Measurements from ENCODE around the gene GALNT1.

GALNT1 gene

DNA sequence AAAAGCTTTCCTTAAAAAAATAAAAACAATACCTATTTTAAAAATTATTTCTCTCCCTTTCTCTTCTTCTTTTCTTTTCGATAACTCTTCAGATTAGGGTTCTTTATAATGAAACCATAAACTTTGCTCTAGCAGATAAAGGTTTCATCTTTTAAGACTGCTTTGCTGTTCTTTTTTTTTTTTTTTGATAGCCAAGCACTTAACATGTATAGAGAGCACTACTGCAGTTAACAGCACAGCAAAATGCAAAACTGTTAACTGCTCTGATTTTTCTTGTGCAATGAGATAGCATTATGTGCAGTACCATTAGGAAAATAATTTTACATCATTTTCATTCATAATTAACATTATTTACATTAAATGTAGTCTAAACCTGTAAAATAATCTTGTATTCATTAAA lies 36.3 kb downstream of the GALNT1 start:
- DNase-seq (ENCODE audit: low spot score), result no peak

DNA sequence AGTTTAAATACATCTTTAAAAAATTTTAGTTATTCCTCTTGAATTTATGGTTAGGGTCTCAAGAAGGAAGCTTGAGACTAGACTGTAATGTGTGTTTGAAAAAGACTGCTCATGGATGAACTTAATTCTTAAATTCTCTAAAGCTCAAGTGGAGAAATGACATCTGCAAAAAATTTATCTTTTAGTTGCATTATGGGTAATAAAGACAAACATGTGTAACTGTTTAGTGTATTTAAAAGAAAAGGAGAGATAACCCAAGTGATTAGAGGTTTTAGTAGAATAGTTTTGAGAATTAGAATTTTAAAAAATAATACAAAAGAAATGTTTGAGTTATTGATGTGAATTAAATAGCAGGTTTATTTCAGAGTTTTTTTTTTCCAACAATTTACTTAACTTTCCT lies 36.7 kb downstream of the GALNT1 start:
- no peak for DNase-seq (ENCODE audit: low spot score)

DNA sequence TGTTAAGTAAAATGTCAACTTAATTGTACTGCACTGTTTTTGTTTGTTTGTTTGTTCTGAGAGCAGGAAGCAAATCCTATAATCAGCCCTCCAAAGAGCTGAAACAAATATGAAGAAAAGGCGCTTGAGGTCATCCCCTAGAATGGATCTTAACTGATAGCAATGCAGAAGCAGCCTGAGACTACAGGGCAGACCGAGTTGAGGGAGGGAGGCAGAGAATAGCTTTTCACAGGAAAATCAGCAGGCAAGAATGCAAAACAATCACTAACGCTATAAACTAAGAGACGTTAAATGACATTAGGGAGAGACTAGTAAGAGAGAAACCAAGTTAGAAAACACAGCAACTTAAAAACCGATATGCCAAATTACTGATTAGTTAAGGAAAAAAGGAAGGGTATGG lies 37.2 kb downstream of the GALNT1 start:
- no peak for DNase-seq (ENCODE audit: low spot score)

DNA sequence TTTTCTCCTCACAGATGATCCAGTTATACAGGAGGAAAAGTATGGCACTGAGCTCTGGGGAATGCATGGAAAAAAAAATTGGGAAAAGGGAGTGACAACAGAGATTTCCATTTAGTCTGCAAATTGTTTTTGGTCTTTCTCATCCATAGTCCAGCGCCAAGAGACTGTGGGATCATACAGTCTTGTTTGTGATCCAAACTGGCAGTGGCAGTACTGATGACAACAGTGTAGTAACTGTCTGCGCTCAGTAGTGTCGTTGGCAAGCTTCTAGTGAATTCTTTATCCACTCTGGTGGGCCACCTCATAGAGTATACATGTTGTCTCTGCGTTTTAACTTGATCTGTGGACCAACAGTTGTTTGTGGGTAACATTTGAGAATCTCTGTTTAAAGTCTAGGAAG lies 37.9 kb downstream of the GALNT1 start:
- DNase-seq (ENCODE audit: low spot score), result no peak

DNA sequence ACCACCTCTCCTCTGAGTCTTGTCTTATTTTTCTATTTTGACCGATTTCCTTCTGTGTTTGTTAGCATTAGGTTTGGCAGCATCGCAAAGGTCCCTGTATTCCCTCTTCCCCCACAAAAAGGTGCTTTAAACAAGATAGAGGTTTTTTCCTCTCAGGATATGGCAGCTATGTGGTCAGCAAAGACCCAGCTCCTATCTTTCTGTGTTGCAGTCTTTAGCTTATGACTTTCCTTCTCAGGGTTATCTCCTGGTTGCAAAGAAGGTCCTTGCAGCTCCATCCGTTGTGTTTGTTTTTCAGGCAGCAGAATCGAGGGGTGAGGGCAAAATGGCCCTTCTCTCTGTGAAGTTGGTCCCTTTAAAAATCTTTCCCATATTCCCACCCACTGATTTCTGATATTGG lies 38.4 kb downstream of the GALNT1 start:
- DNase-seq (ENCODE audit: low spot score), result no peak

DNA sequence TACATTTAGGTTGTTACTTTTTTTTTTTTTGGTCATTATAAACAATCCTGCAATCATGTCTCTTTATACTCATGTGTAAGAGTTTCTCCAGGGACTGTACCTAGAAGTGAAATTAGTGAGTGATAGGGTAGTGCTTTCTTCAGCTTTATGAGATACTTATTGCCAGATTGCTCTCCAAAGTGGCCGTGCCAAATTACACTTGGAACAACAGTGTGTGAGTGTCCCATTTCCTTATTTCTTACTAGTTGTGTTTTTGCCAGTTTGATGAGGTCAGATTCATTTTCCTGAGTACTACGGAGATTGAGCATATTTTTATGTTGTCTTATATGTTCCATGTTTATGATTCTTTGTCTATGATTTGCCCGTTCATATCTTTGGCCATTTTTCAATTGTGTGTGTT lies 39.2 kb downstream of the GALNT1 start:
- no peak for DNase-seq (ENCODE audit: low spot score)

DNA sequence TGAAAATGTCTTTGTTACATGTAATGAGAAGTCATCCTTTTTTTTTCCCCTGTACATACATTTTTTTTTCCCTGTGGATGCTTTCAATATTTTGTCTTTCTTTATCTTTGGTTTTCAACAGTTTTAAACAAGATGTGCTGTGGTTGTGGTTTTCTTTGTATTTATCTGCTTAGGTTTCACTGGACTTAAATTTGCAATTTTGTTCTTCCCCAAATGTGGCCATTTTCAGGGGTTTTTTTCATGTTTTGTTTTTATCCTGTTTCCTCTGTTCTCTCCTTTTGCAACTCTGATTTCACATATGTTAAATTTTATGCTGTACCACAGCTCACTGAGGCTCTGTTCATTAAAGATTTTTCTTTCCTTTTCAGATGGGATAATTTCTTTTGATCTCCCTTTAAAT lies 41.7 kb downstream of the GALNT1 start:
- no peak for DNase-seq (ENCODE audit: low spot score)

DNA sequence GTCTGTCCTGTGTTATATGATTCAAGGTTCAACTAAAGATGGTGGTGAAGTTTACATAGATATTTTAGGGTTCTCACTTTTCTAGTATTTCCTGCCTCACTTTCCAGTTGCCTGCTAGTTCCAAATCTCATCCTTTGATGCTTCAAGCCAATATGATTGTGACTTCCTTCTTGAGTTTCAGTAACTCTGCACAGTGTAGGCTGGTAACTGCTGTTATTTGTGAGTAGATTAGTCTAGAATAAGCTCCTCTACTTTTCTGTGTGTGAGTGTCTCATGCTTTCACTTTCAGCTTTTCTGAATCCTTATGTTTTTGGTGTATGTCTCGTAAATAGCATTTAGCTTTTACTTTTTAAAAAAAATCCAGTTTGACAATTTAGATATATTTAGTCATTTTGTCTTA lies 42.6 kb downstream of the GALNT1 start:
- DNase-seq (ENCODE audit: low spot score), result no peak

DNA sequence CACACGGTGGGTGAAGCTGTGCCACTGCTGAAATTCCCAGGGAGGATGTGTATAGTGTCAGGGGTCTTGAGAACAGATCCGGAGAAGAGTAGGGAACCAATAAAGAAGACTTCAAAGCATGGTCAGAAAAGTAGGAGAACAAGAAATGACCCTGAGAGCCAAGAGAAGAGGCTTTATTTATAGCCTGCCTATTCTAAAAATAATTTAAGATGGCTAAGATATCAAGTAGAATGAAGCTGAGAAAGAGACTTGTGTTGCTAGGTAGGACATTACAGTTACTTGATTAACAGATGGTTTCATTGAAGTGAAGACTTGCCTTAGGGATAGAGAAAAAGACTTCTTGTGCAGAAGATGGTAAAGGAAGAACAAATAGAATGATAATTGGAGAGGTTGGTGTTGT lies 43.7 kb downstream of the GALNT1 start:
- DNase-seq (ENCODE audit: low spot score), result no peak

DNA sequence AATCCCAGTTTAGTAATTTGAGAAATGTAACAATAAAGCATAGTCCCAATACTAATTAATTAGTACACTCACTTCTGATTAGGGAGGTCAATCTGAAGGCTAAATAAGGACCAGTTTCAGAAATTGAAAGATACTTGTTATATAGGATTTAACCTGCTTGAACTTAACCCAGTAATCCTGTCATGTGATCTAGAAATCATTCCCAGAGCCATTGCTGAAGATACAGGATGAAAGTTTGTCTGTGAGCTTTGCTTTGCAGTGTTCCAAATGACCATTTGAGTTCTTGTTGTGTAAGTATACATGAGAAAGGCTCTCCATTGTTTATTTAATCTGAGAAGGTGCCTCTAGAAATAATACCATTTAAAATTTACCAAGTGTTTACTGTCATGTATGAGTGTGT lies 52.2 kb downstream of the GALNT1 start:
- no peak for DNase-seq (ENCODE audit: low spot score)

DNA sequence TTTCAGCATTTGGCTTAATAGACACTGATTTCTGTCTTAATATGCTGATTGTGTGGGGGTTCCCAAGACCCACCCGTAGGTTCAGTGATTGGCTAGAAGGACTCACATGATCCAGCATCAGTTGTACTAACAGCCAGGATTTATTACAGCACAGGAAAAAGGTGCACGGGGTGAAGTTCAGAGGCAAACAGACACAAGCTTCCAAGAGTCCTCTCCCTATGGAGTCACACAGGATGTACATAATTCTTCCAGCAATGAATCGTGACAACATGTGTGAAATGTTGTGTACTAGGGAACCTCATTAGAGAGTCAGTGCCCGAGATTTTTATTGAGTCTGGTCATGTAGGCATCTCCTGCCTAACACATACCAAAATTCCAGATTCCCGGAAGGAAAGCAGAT lies 52.8 kb downstream of the GALNT1 start:
- no peak for DNase-seq (ENCODE audit: low spot score)

DNA sequence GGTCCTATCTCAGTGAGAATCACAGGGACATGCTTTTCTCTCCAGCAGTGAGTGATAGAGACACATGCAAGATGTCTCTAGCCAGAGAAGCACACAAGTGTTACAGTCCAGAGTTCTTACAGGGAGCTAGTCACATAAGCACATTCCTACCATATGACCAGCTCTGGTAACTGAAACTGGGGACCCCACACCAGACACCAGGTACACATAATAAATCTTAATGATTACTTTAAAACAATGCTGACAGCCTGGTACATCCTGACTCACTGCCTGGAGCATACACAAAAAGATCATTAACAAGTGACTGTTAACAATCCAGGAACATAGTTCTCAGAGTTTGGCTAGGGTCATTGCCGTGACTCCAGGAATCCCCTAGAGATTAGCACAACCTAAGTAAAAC lies 53.6 kb downstream of the GALNT1 start:
- peak; percentile 44 for DNase-seq (ENCODE audit: low spot score)

DNA sequence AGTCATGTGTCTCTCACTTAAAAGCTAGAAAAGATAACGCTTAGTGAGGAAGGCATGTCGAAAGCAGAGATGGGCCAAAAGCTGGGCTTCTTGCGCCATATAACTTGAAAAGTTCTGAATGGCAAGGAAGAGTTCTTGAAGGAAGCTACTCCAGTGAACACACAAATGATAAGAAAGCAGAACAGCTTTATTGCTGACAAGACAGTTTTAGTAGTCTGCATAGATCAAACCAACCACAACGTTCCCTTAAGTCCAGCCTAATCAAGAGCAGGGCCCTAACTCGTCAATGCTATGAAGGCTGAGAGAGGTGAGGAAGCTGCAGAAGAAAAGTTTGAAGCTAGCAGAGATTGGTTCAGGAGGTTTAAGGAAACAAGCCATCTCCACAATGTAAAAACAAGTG lies 55.7 kb downstream of the GALNT1 start:
- no peak for DNase-seq (ENCODE audit: low spot score)

DNA sequence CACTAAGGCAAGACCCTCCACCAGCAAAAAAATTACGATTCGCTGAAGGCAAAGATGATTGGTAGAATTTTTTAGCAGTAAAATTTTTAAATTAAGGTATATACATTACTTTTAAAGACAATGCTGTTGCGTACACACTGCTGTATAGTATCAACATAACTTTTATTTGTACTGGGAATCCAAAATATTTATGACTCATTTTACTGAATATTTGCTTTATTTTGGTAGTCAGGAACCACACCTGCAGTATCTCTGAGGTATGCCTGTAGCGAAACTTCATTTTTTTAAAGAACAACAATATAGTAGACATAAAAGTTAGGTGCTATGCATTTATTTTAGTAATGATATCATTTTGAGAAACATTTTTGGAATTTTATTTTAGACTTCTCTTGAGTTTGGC lies 57.8 kb downstream of the GALNT1 start:
- DNase-seq (ENCODE audit: low spot score), result no peak

DNA sequence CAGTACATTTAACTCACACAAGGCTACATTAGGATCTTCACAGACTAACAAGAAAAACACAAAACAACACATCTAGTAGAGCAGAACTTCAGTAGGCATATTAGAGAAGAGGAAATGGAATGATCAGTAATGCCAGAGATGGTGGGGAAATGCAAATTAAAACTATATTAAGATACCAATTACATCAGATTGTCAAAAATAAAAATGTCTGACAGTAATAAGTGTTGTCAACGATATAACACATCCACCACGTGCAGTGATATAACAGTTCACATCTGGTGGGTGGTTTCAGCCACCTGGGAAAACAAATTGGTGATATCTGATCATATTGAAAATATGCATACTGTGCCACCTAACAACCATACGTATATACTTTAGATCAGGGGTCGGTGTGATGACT lies 59.9 kb downstream of the GALNT1 start:
- DNase-seq (ENCODE audit: low spot score), result no peak

DNA sequence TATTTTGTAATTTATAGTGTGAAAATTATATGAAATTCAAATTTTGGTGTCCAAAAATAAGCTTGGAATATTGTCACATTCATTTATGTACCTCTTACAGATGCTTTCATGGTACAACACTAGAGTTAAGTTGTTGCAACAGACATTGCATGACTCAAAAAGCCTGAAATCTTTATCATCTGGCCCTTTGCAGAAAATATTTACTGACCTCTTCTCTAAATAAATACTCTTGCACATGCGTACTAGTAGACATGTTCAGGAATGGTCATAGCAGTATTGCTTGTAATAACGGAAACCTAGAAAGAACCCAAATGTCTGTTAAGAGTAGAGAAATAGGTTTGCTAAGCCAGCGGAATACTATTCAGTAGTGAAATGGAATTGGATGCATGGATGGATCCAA lies 60.4 kb downstream of the GALNT1 start:
- DNase-seq (ENCODE audit: low spot score), result no peak

DNA sequence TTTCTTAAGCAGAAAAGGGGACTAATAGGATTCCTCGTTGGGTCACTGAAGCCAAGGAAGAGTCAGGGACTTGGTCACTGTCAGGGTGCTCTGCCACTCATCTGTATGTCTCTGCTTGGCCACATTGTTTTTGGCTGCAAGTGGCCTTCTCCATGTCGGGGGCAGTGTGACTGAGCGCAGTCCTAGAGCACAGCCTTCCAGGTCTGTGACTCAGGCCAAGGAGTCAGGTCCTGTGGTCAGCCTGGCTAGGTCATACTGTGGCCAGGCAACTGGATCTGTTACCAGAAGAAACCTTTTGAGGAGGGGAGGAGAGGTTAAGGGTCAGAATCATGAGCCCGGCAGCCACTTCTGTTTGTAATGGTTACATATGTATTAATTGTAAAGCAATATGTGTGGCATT lies 61.3 kb downstream of the GALNT1 start:
- DNase-seq (ENCODE audit: low spot score), result no peak

DNA sequence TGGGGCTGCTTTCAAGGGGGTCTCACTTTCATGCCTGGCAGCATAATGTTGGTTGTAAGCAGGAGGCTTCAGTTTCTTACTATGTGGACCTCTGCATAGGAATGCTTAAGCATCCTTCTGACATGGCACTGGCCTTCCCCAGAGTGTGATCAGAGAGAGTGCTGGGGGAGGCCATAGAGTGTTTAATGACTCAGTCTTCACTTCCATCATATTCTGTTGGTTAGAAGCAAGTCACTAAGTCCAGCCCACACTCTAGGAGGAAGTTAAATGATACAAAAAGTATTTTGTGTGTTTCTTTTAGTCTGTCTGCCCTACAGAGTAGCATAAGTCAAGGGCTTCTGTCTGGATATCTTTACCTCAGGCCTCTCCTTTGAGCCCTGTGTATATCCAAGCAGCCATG lies 64.9 kb downstream of the GALNT1 start:
- DNase-seq (ENCODE audit: low spot score), result no peak

DNA sequence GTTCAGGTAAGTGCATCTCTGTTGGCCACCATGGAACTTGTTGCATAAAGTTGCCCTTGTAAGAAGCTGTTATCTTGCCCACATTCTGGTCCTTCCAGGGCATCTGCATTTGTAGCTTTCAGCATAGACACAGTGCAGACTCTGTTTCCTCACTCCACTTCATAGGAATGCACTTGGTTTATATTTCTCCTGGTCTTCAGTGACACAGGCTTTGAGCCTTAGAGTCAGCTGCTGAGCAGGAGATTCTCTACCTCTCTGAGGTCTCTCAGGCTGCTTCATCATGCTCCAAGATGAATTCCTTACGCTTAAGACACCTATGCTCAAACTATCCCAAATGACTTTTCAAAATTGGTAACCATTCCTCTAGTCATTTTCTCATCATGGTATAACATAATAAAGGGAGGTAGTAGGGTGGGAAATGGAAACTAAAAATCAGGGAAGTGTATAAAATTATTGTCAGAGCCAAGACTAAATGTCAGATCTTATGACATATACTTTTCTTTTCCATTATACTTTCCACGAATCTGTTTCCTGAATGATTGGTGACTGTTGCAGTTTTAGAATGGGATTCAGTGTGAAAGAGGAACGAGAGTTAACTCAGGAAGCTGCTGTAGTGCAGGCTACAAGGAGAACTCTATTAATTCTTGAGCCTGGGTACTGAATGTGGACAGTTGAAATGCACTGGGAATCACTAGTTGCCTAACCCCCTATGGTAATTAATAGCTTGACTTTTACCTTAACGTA lies 72.0 kb downstream of the GALNT1 start:
- DNase-seq (ENCODE audit: low spot score), result no peak

DNA sequence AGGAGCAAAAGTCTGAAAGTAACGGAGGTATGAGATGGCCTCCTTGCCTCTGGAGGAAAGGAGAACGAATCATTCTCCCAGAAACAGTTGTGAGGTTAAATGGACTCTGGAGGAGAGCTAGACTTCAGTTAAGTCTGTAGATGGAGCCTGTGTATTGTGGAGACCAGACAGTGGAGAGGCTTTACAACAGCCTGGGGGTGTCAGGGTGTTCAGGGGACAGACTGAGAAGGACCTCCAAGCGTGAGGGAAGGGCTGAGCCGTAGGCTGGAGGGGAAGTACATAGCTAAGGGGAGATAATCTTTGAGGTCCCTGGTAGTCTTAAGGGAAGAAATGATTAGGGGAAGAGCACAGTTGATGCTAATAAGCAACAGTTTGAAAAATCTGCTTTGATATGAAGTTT lies 76.6 kb downstream of the GALNT1 start:
- DNase-seq (ENCODE audit: low spot score), result no peak

DNA sequence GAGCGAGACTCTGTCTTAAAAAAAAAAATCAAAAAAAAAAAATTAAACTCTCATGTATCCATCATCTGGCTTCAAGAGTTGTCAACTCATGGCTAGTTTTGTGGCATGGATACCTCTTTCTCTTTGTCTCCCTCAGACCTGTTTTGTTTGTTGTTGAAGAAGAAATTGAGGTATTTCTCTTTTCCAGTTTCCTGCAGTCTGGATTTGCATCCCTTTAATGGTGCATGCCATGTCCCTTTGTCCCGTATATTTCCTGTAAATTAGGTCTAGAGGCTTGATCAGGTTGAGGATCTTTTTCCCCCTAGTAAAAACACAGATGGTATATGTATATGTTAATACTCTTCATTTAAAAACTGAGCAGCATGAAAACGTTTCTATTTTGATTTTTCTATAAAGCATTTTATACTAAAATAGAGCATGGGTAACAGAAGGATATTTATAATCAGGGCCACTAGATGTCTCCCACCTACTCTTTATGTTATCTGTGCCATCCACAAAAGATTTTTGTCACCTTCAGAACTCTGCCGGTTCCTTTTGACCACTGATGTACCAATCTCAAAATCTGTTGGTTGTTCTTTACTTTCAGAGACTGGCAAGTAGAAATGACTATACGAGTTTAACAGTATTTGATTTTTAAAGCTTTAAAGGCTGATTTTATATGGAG lies 80.1 kb downstream of the GALNT1 start:
- DNase-seq (ENCODE audit: low spot score), result no peak

DNA sequence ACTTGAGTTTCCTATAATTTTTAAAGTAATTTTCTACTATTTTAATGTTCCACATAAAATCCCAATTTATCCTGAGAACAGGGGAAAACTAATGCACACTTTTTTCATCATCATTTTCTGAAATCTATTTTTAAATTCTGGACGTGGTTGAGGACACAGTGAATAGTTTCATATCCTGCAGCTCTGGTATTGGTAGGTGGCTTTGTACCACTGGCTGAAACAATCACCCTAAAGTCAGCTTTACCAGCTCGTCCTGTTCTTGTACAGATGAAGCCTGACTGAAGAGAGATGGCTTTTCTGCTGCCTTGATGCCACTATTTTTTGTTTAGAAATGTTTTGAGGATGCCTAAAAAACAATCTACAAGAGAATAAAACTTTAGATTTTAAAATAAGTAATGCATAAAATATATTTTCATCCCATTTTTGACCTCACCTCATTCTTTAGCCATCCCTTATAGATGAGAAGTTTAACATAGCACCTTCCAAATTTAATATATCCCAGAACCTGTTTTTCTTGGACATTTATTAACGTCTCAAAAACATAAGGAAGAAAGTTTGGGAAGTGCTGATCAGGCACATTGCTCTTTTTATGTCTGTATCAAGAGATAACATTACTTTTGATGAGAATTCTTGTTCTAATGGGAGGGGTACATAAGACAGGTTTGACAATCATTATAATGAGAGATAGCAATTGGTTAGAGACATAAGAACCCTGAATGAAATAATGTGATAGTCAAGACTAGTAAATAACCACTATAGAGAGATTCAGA lies 80.9 kb downstream of the GALNT1 start:
- no peak for DNase-seq (ENCODE audit: low spot score)
